GM23338 (cell line): ENCODE results near the gene ADCY4. TPM values are rescaled to one million over a fixed set of nuclear protein-coding genes. Genes with fewer than 3 reads are reported as not detected.

Experiments used
- ATAC-seq: fragments of 200-7000 bp; cut with Tn5 transposase; 3 replicates; pipeline ENCODE4 v1.9.1; 2020
- DNase-seq: peaks from one replicate; pipeline ENCODE4 v3.0.0-alpha.2; 2015; ENCODE audit warnings: low spot score
- H2AFZ ChIP-seq: fragments of 200-600 bp; sonication (generic); 2 replicates; pipeline ENCODE4 v1.8.0; 2016; ENCODE audit warnings: antibody characterized with exemption, mild to moderate bottlenecking, moderate library complexity
- H3F3A ChIP-seq: fragments of 200-600 bp; sonication (generic); replicated peaks from 2 replicates; pipeline ENCODE4 v1.8.0; 2017; ENCODE audit warnings: antibody characterized with exemption, mixed run types, low read depth
- H3K27ac ChIP-seq: fragments of 200-600 bp; sonication (generic); 2 replicates; pipeline ENCODE4 v1.6.1; 2016; ENCODE audit warnings: low read depth
- H3K27me3 ChIP-seq: fragments of 200-600 bp; sonication (generic); 2 replicates; pipeline ENCODE4 v1.8.0; 2016; ENCODE audit warnings: mild to moderate bottlenecking, mixed run types, moderate library complexity; ENCODE audit not compliant: insufficient read depth
- H3K36me3 ChIP-seq: fragments of 200-600 bp; sonication (generic); 2 replicates; pipeline ENCODE4 v1.8.0; 2016; ENCODE audit warnings: mild to moderate bottlenecking; ENCODE audit not compliant: insufficient read depth
- H3K4me1 ChIP-seq: fragments of 200-600 bp; sonication (generic); 2 replicates; pipeline ENCODE4 v1.8.0; 2016; ENCODE audit warnings: mild to moderate bottlenecking, moderate library complexity; ENCODE audit not compliant: insufficient read depth
- H3K4me2 ChIP-seq: fragments of 200-600 bp; sonication (generic); 2 replicates; pipeline ENCODE4 v1.7.1; 2017; ENCODE audit warnings: mixed run types
- H3K4me3 ChIP-seq: fragments of 200-600 bp; sonication (generic); 2 replicates; pipeline ENCODE4 v1.6.1; 2016; ENCODE audit warnings: mixed run types
- H3K79me2 ChIP-seq: fragments of 200-600 bp; sonication (generic); replicated peaks from 2 replicates; pipeline ENCODE4 v1.8.0; 2017; ENCODE audit warnings: mild to moderate bottlenecking; ENCODE audit not compliant: insufficient read depth
- H3K9me2 ChIP-seq: fragments of 200-600 bp; sonication (generic); 2 replicates; pipeline ENCODE4 v1.8.0; 2017; ENCODE audit not compliant: insufficient read depth
- H4K20me1 ChIP-seq: fragments of 200-600 bp; sonication (generic); replicated peaks from 2 replicates; pipeline ENCODE4 v1.8.0; 2017; ENCODE audit warnings: mild to moderate bottlenecking; ENCODE audit not compliant: insufficient read depth
- H3K27ac Mint-ChIP-seq: 2 replicates; pipeline ENCODE4 v1.8.0; 2020; ENCODE audit warnings: inconsistent platforms, mild to moderate bottlenecking, moderate library complexity, mixed read lengths
- H3K27me3 Mint-ChIP-seq: 3 replicates; pipeline ENCODE4 v1.8.0; 2022; ENCODE audit warnings: low read depth, mild to moderate bottlenecking, moderate library complexity, mixed read lengths, inconsistent platforms; ENCODE audit not compliant: insufficient read depth, poor library complexity
- H3K36me3 Mint-ChIP-seq: 3 replicates; pipeline ENCODE4 v1.8.0; 2021; ENCODE audit warnings: low read depth, mild to moderate bottlenecking, inconsistent platforms, moderate library complexity, mixed read lengths
- H3K4me1 Mint-ChIP-seq: 3 replicates; pipeline ENCODE4 v1.8.0; 2020; ENCODE audit warnings: mild to moderate bottlenecking, inconsistent platforms, mixed read lengths
- H3K4me3 Mint-ChIP-seq: 3 replicates; pipeline ENCODE4 v1.8.0; 2021; ENCODE audit warnings: moderate library complexity, mild to moderate bottlenecking, inconsistent platforms, mixed read lengths
- H3K9me3 Mint-ChIP-seq: 3 replicates; pipeline ENCODE4 v1.8.0; 2020; ENCODE audit warnings: moderate library complexity, mild to moderate bottlenecking, inconsistent platforms, mixed read lengths
- CREB1 ChIP-seq: fragments of 250-450 bp; sonication (Bioruptor Pico); IDR thresholded peaks from 2 replicates; pipeline ENCODE4 v1.5.0; 2020; ENCODE audit warnings: low read depth, mild to moderate bottlenecking, moderate library complexity
- EZH2 ChIP-seq: fragments of 200-600 bp; sonication (generic); IDR thresholded peaks from one replicate; pipeline ENCODE4 v1.8.0; 2017; ENCODE audit warnings: antibody characterized with exemption, mild to moderate bottlenecking, low read depth; ENCODE audit not compliant: unreplicated experiment
- EZH2phosphoT487 ChIP-seq: fragments of 200-600 bp; sonication (generic); IDR thresholded peaks from one replicate; pipeline ENCODE4 v1.8.1; 2018; ENCODE audit warnings: antibody characterized with exemption; ENCODE audit not compliant: unreplicated experiment
- JUNB ChIP-seq: IDR thresholded peaks from one replicate; pipeline ENCODE4 v1.6.1; 2016; ENCODE audit warnings: antibody characterized with exemption; ENCODE audit not compliant: unreplicated experiment
- NANOG ChIP-seq: IDR thresholded peaks from 2 replicates; pipeline ENCODE4 v1.6.1; 2016; ENCODE audit warnings: antibody characterized with exemption, borderline replicate concordance
- REST ChIP-seq: IDR thresholded peaks from one replicate; pipeline ENCODE4 v1.6.1; 2018; ENCODE audit warnings: antibody characterized with exemption; ENCODE audit not compliant: unreplicated experiment
- STAT1 ChIP-seq: IDR thresholded peaks from one replicate; pipeline ENCODE4 v1.6.1; 2016; ENCODE audit warnings: antibody characterized with exemption; ENCODE audit not compliant: unreplicated experiment
- ZNF114 ChIP-seq: fragments of 250-450 bp; sonication (Bioruptor Pico); IDR thresholded peaks from 2 replicates; pipeline ENCODE4 v1.5.0; 2020; ENCODE audit warnings: mild to moderate bottlenecking, moderate library complexity
- ZNF331 ChIP-seq: fragments of 250-450 bp; sonication (Bioruptor Pico); IDR thresholded peaks from 2 replicates; pipeline ENCODE4 v1.5.0; 2020; ENCODE audit warnings: low read depth, mild to moderate bottlenecking, moderate library complexity
- polyA plus RNA-seq: library from polyadenylated mRNA; unstranded; fragments of >200 nt; fragmentation: Nextera tagmentation; extraction: Ambion mirVana; gene quantifications from 2 replicates; pipeline ENCODE4 v1.2.1, GENCODE V29; 2016
- total RNA-seq: library from RNA; depleted of rRNA; stranded (reverse); fragments of >200 nt; shearing (Covaris generic); gene quantifications from 2 replicates; pipeline ENCODE4 v1.2.3, GENCODE V29; 2014
- TF ChIP-seq, protein P1 (sequence below), 2 experiments: fragments of 200-600 bp in 1 of 2; sonication (generic) in 1 of 2; conservative IDR thresholded peaks; 2 replicates each; pipeline versions ENCODE4 v1.5.1 to v1.6.1; 2016 to 2017; ENCODE audit warnings: antibody characterized with exemption in 2 of 2, low read depth in 2 of 2, mild to moderate bottlenecking in 2 of 2, moderate library complexity in 1 of 2
- TF ChIP-seq, protein P2 (sequence below): IDR thresholded peaks from 2 replicates; pipeline ENCODE4 v1.6.1; 2016; ENCODE audit warnings: antibody characterized with exemption

ADCY4 gene
- total and polyA plus RNA-seq, 2 experiments from 2014 or later = 0.10 to 0.40 TPM

DNA sequence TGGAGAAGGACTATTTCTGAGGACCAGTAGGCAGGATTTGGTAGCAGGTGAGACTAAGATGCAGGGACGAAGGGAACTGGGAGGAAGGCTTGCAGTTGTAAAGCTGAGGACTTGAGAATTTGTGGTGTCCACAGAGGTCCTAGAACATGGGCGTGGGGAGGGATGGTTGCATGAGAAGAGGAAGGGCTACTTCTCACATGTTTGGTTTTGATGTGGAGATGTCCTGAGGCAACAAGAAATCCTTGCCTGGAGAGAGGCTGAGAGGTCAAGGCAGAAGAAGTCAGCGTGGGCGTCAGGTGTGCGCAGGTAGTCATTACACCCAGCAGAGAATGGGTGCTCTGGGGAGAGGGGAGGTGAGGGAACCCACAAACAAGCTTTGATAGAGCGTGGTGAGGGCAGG, 57.8 kb downstream of the ADCY4 start:
- H3K36me3 Mint-ChIP-seq = no peaks in the 10 kb centered on the region; the same call in 2 of the 3 replicates
- DNase-seq = no peak
- H3K9me3 Mint-ChIP-seq = no peaks in the 10 kb centered on the region
- Histone ChIP-seq H3K27me3 (no peaks in the 10 kb centered on the region), H3K9me2 (no peaks in the 10 kb centered on the region), H4K20me1 (no peaks in the 10 kb centered on the region; the same call in 1 of the 2 replicates), H3K4me2 (no peak overlapping the region), H3K79me2 (no peaks in the 10 kb centered on the region; the same call in 1 of the 2 replicates), H3K4me1 (peaks cover 7% of the 10 kb centered on the region), H3K36me3 (no peaks in the 10 kb centered on the region), H3K4me3 (no peak overlapping the region), H2AFZ (no peak overlapping the region), H3K27ac (no peak overlapping the region), H3F3A (peaks cover 5% of the 10 kb centered on the region; the same call in 1 of the 2 replicates)
- H3K27ac Mint-ChIP-seq = no peak overlapping the region
- no peak overlapping the region for H3K4me3 Mint-ChIP-seq
- ATAC-seq = no peak
- H3K27me3 Mint-ChIP-seq = peaks cover 10% of the 10 kb centered on the region
- TF ChIP-seq REST = no peak
- no peak for TF ChIP-seq NANOG
- TF ChIP-seq CREB1 (CRISPR knock-in tag) = no peak
- TF ChIP-seq, protein P1, sequence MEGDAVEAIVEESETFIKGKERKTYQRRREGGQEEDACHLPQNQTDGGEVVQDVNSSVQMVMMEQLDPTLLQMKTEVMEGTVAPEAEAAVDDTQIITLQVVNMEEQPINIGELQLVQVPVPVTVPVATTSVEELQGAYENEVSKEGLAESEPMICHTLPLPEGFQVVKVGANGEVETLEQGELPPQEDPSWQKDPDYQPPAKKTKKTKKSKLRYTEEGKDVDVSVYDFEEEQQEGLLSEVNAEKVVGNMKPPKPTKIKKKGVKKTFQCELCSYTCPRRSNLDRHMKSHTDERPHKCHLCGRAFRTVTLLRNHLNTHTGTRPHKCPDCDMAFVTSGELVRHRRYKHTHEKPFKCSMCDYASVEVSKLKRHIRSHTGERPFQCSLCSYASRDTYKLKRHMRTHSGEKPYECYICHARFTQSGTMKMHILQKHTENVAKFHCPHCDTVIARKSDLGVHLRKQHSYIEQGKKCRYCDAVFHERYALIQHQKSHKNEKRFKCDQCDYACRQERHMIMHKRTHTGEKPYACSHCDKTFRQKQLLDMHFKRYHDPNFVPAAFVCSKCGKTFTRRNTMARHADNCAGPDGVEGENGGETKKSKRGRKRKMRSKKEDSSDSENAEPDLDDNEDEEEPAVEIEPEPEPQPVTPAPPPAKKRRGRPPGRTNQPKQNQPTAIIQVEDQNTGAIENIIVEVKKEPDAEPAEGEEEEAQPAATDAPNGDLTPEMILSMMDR (conservative IDR thresholded peaks at IDR 0.05; ENCODE audit: low read depth in 2 of 2) = no peak
- no peak for TF ChIP-seq ZNF114
- no peak for TF ChIP-seq EZH2phosphoT487
- H3K4me1 Mint-ChIP-seq = peaks cover 16% of the 10 kb centered on the region

DNA sequence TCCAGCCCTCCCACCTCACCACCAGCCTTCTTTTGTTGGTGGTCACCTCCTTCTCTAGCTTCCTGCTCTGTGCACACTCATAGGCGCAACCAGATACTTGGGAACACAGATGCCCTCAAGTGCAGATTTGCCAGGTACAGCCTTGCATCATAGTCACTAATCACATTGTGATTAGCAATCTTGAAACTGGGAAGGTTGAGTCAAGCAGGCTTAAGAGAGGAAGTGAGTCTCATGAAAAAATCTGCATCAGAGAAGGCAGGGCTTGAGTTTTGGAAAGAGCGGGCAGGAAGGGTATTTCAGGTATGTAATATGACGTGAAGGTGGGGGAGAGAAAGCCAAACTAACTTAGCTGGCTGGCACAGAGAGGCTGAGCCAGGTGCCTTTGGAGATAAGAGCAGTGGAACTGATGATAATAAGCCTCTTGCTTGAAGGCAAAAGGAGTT, 60.7 kb downstream of the ADCY4 start:
- DNase-seq = peak; percentile 21
- no peaks in the 10 kb centered on the region for H3K9me2 ChIP-seq
- no peak overlapping the region for H3K4me3 ChIP-seq
- Mint-ChIP-seq H3K4me1 (peaks cover 22% of the 10 kb centered on the region), H3K9me3 (no peaks in the 10 kb centered on the region; the same call in 2 of the 3 replicates), H3K27ac (peak overlapping the region; percentile 39), H3K27me3 (peaks cover 8% of the 10 kb centered on the region), H3K36me3 (no peaks in the 10 kb centered on the region; the same call in 2 of the 3 replicates), H3K4me3 (no peak overlapping the region)
- H4K20me1 ChIP-seq = no peaks in the 10 kb centered on the region; the same call in 1 of the 2 replicates
- no peaks in the 10 kb centered on the region for H3K36me3 ChIP-seq
- H3K79me2 ChIP-seq = no peaks in the 10 kb centered on the region; the same call in 1 of the 2 replicates
- peaks cover 11% of the 10 kb centered on the region; the same call in 1 of the 2 replicates for H3F3A ChIP-seq
- no peak overlapping the region; the same call in 1 of the 2 replicates for H3K27ac ChIP-seq
- peaks cover 16% of the 10 kb centered on the region for H3K4me1 ChIP-seq
- H3K27me3 ChIP-seq = no peaks in the 10 kb centered on the region
- H2AFZ ChIP-seq = no peak overlapping the region
- H3K4me2 ChIP-seq = no peak overlapping the region
- ATAC-seq = no peak
- TF ChIP-seq, protein P2, sequence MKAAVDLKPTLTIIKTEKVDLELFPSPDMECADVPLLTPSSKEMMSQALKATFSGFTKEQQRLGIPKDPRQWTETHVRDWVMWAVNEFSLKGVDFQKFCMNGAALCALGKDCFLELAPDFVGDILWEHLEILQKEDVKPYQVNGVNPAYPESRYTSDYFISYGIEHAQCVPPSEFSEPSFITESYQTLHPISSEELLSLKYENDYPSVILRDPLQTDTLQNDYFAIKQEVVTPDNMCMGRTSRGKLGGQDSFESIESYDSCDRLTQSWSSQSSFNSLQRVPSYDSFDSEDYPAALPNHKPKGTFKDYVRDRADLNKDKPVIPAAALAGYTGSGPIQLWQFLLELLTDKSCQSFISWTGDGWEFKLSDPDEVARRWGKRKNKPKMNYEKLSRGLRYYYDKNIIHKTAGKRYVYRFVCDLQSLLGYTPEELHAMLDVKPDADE = no peak
- TF ChIP-seq REST (no peak), STAT1 (no peak), CREB1 (CRISPR knock-in tag) (no peak), EZH2phosphoT487 (no peak), JUNB (no peak), ZNF331 (CRISPR knock-in tag) (no peak), NANOG (no peak), EZH2 (no peak)
- TF ChIP-seq, protein P1 (conservative IDR thresholded peaks at IDR 0.05; ENCODE audit: low read depth in 2 of 2) = no peak
